Activated naive CD8-positive, alpha-beta T cell treated with anti-CD3 and anti-CD28 coated beads, Interleukin-2, amount 10 ng/mL, durations not matched to agents 7 days and 5 days (primary cell): Measurements from ENCODE around the gene LAMC1. TPM values are rescaled to one million over a fixed set of nuclear protein-coding genes. Genes with fewer than 3 reads are reported as not detected.
"Not testable (repeated sequence)": the region's sequence is repeated elsewhere in the genome, so short reads cannot be mapped to it uniquely, and the experiment has no call there.

Source experiments
- ATAC-seq: fragments of 150-1000 bp; cut with Tn5 transposase; one replicate; pipeline ENCODE4 v1.10.0; 2021; ENCODE audit warnings: low read depth, moderate library complexity
- POLR2A ChIA-PET: fragments of 350-600 bp; sonication (Branson Sonifier 250); formaldehyde crosslinking; loops from one replicate; lab custom pipeline; 2021; ENCODE audit warnings: antibody characterized with exemption; lab: Charles Lee
- DNase-seq: peaks from one replicate; pipeline ENCODE4 v3.0.0; 2021
- H3K27ac Mint-ChIP-seq: one replicate; pipeline ENCODE4 v1.8.0; 2022; ENCODE audit warnings: mild to moderate bottlenecking, mixed read lengths
- H3K27me3 Mint-ChIP-seq: one replicate; pipeline ENCODE4 v1.8.0; 2022; ENCODE audit warnings: mild to moderate bottlenecking, moderate library complexity, mixed read lengths
- H3K36me3 Mint-ChIP-seq: one replicate; pipeline ENCODE4 v1.8.0; 2021; ENCODE audit warnings: mild to moderate bottlenecking, mixed read lengths
- H3K4me1 Mint-ChIP-seq: one replicate; pipeline ENCODE4 v1.8.0; 2021; ENCODE audit warnings: mixed read lengths
- H3K4me3 Mint-ChIP-seq: one replicate; pipeline ENCODE4 v1.8.0; 2022; ENCODE audit warnings: mild to moderate bottlenecking, moderate library complexity, mixed read lengths
- H3K9me3 Mint-ChIP-seq: one replicate; pipeline ENCODE4 v1.8.0; 2021; ENCODE audit warnings: mixed read lengths
- total RNA-seq, 2 experiments: library from RNA; stranded (reverse); gene quantifications; one replicate each; pipeline ENCODE4 v1.2.3, GENCODE V29; 2021

Gene LAMC1
- total RNA-seq, 2 experiments from 2014 or later: 0.17 to 0.97 TPM

DNA sequence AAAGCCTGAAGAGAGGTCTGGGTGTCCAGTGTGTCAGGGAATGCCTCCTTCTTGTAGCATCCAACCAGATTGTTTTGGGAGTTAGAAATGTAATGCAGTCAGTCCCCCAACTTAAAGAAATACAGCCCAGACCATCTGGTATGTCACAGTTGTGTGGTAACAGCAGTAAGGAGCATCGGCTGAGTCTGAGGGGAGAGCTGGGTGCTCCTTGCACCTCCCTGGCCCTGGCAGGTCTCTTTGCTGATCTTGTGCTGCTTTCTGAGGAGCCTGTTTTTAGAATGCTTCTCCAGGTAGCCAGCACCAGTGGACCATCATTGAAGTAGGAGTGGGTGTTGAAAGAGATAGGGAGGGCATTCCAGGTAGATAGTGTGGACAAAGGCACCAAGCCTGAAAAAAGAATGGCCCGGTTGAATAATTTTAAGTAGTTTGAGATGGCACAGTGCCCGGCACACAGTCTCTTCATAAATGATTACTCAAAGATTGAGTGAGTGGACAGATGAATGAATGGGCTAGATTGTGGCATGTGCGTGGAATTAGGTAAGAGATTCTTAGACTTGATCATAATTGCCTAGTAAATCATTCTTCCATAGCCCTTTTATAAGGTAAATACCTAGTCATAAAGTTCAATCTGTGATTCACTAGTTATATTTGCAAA is 46.5 kb downstream of the LAMC1 start:
- POLR2A ChIA-PET: no interaction called here
- Mint-ChIP-seq H3K9me3 (no peaks in the 10 kb centered on the region), H3K4me3 (no peak overlapping the region), H3K27me3 (peaks cover 19% of the 10 kb centered on the region), H3K27ac (no peak overlapping the region), H3K4me1 (peaks cover 5% of the 10 kb centered on the region), H3K36me3 (no peaks in the 10 kb centered on the region)
- ATAC-seq (no peak), DNase-seq (no peak)

DNA sequence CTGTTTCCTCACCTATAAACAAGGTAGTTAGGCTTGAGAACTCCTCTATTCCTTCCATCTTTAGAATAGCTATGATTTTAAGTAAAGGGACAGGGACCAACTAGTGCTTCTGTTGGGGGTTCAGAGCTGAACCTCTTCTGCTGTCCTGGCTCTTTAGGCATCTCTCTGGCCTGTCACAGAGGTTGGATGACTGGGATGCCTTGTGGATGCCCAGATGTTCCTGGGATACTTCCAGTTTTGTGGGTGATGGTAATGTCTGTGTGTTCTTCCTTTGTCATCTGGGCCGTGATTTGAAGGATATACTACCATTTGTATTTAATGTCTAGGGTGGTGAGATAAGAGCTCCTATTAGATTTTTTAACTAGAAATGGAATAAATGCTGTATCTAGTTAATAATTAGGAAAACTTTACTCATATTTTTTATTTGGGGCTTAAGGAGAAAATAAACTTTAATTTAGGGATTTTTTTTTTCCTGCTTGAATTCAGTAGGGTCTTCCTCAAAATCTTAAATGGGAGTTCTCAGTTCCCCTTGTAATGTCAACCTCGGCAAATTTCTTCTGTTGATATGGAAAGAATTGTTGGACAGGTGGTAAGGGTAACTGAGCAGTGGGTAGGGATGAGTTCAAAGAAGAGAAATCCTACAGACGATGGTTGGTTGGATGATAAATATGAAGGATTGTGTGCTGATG is 47.2 kb downstream of the LAMC1 start:
- peaks cover 19% of the 10 kb centered on the region for H3K27me3 Mint-ChIP-seq
- H3K36me3 Mint-ChIP-seq: no peaks in the 10 kb centered on the region
- no peak overlapping the region for H3K4me3 Mint-ChIP-seq
- H3K27ac Mint-ChIP-seq: no peak overlapping the region
- ATAC-seq (no peak), DNase-seq (no peak)
- H3K9me3 Mint-ChIP-seq: no peaks in the 10 kb centered on the region
- POLR2A ChIA-PET: no interaction called here
- H3K4me1 Mint-ChIP-seq: peaks cover 5% of the 10 kb centered on the region

DNA sequence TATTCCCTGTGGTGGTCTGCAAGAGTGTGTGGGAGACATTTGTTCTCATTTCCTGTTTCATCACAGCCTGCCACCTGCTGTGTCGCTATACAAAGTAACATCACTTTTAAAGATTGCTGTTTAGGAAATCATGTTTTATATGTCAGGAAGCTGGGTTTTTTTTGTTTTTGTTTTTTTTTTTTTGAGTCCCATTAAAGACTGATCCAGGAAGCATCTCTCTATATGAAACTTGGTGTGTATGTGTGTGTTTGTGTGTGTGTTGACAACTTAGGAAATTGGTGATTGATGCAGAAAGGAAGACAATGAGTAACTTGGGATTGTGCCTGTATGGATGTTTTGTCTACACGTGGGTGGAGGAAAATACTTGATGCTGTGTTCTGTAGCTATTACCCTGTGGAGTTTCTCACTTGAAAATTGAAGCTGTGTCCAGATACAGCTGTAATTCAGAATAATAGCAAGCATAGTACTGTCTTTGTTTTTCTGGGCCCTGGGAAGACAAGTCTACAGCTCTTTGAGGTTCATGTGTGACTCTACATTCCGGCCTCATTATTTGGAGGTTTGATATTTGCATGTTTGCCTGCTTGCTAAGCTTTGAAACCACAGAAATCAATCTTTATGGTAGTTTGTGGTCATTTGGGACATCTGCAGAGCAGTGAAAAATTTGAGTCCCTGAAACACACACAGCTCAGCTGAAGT is 47.9 kb downstream of the LAMC1 start:
- Mint-ChIP-seq H3K4me3 (no peak overlapping the region), H3K27ac (no peak overlapping the region), H3K36me3 (no peaks in the 10 kb centered on the region), H3K4me1 (peaks cover 5% of the 10 kb centered on the region), H3K27me3 (peaks cover 24% of the 10 kb centered on the region), H3K9me3 (no peaks in the 10 kb centered on the region)
- DNase-seq: no peak
- POLR2A ChIA-PET: no interaction called here
- no peak for ATAC-seq

DNA sequence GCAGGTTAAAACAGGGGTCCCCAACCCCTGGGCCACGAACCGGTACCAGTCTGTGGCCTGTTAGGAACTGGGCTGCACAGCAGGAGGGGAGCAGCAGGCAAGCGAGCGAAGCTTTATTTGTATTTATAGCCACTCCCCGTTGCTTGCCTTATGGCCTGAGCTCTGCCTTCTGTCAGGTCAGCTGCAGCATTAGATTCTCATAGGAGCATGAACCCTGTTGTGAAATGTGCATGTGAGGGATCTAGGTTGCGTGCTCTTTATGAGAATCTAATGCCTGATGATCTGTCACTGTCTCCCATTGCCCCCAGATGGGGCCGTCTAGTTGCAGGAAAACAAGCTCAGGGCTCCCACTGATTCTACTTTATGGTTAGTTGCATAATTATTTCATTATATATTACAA is 49.4 kb downstream of the LAMC1 start:
- H3K4me3 Mint-ChIP-seq, H3K4me1 Mint-ChIP-seq, ATAC-seq, POLR2A ChIA-PET, DNase-seq, H3K9me3 Mint-ChIP-seq, H3K36me3 Mint-ChIP-seq, H3K27ac Mint-ChIP-seq: not testable (repeated sequence)
- H3K27me3 Mint-ChIP-seq: peaks cover 30% of the 10 kb centered on the region

DNA sequence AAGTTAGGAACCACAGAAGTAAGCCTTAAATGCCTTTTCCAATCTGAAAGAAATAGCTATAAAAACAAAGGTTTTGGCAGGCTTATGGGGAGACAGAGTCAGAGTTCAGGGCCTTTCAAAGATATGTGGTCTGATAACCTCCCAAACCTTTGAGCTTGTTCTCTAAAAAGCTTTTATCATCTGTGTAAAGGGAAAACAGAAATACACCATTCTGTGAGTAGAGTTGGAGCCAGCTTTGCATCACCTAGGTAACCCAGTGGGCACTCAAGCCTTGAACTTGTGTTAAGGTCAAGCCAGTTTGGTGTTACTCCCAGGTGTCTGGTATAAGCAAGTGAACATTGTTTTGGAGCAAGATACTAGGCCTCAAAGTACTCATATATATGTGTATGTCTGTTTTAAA is 50.1 kb downstream of the LAMC1 start:
- ATAC-seq: no peak
- POLR2A ChIA-PET: no interaction called here
- Mint-ChIP-seq H3K36me3 (no peaks in the 10 kb centered on the region), H3K4me3 (no peak overlapping the region), H3K9me3 (no peaks in the 10 kb centered on the region), H3K4me1 (peaks cover 5% of the 10 kb centered on the region), H3K27me3 (peaks cover 30% of the 10 kb centered on the region), H3K27ac (no peak overlapping the region)
- no peak for DNase-seq

DNA sequence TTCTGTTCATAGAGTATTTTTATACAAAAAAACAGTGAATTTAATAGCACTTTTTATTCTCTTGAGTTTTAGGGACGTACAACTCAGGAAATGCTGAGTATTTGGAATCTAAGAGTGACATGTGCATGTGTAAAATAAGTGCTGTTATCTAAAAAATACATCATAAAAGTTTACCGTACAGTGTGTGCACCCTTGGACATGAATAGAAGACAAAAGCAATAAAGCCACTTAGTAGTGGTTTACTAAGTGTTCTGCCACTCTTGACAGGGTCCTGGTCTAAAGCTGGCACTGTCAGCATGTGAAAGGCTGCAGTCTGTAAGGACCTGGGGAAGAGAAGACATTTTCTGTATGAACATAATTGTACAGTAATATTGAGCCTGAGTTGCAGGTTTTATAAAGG is 51.0 kb downstream of the LAMC1 start:
- DNase-seq: no peak
- POLR2A ChIA-PET: no interaction called here
- Mint-ChIP-seq H3K27ac (no peak overlapping the region), H3K36me3 (no peaks in the 10 kb centered on the region), H3K9me3 (no peaks in the 10 kb centered on the region), H3K4me3 (no peak overlapping the region), H3K4me1 (peaks cover 5% of the 10 kb centered on the region), H3K27me3 (peaks cover 33% of the 10 kb centered on the region)
- no peak for ATAC-seq

DNA sequence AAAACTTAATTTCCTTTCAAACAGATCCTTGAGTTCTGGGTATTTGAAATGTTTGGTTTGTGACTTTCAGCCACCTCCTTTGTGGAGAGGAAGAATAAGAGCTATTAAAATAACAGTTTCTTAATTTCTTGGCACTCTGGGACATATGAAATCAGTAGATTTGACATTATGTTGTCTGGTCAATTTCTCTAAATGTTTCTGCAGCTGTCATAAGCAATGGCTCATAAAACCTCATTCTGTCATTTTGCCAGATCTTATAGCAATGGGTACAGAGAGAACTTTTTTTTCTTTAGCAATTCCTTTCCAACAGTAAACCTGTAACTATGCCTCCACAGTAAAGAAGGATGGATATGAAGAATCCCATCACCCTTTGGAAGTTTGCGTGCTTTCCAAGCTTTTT is 52.6 kb downstream of the LAMC1 start:
- POLR2A ChIA-PET: no interaction called here
- ATAC-seq: no peak
- Mint-ChIP-seq H3K27me3 (peaks cover 25% of the 10 kb centered on the region), H3K4me1 (peaks cover 3% of the 10 kb centered on the region), H3K4me3 (no peak overlapping the region), H3K36me3 (no peaks in the 10 kb centered on the region), H3K27ac (no peak overlapping the region), H3K9me3 (no peaks in the 10 kb centered on the region)
- no peak for DNase-seq

DNA sequence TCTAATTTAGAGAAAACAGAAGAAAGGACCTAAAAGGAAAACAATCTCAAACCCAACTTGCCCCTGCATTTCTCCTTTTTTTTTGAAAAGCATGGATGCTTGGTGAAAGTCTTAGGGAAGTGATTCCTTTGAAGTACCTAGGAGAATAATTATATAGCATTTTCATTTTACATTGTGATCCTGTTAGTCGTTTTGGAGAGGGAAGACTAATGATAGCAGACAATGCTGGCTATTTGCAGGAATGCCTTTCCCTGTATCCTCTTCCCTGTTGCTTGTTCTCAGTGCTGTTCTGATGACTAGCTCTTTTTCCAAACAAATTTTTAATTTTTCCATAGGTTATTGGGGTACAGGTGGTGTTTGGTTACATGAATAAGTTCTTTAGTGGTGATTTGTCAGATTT is 53.9 kb downstream of the LAMC1 start:
- no peak overlapping the region for H3K4me3 Mint-ChIP-seq
- H3K9me3 Mint-ChIP-seq: no peaks in the 10 kb centered on the region
- POLR2A ChIA-PET: no interaction called here
- H3K36me3 Mint-ChIP-seq: no peaks in the 10 kb centered on the region
- DNase-seq (no peak), ATAC-seq (no peak)
- no peaks in the 10 kb centered on the region for H3K4me1 Mint-ChIP-seq
- peaks cover 25% of the 10 kb centered on the region for H3K27me3 Mint-ChIP-seq
- H3K27ac Mint-ChIP-seq: no peak overlapping the region

DNA sequence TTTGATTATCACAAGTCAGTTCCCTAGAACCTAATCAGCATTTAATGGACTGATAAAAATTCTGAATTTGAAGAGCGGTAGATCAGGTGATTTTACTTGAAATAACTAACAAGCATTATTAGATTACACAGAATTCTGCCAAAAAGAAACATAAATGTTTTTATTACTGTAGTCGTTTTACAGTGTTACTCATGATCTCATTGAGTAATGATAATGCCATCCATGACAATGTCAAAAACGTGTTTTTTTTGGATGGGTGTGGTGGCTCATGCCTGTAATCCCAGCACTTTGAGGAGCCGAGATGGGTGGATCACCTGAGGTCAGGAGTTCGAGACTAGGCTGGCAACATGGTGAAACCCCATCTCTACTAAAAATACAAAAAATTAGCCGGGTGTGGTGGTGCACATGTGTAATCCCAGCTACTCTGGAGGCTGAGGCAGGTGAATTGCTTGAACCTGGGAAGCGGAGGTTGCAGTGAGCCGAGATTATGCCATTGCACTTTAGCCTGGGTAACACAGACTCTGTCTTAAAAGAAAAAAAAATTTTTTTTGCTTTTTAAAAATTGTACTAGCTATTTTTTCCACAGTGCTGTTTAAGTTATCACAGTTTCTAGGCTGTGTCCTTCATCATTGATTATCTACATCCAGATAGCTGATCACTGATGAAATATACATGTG is 56.6 kb downstream of the LAMC1 start:
- POLR2A ChIA-PET: no interaction called here
- Mint-ChIP-seq H3K4me1 (no peaks in the 10 kb centered on the region), H3K9me3 (no peaks in the 10 kb centered on the region), H3K27ac (no peak overlapping the region), H3K36me3 (no peaks in the 10 kb centered on the region), H3K27me3 (peaks cover 18% of the 10 kb centered on the region), H3K4me3 (no peak overlapping the region)
- DNase-seq: no peak
- ATAC-seq: no peak

DNA sequence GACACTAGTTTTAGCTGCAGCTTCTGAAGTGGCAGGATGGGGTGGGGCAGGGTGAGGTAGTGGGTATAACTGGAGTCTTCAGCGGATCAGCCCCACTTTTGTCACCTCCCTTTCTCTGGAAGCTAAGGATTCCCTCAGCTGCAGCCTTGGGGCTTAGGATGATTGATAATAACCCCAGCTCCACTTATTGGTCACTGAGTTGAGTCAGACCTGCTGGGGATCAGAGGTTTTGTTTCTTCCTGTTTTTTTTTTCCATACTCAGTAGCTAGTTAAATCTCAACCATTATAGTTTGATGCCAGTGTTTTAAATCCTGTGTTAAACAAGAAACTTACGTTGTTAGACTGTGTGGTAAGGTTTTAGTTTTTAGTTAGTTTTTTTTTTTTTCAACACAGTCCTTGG is 57.2 kb downstream of the LAMC1 start:
- H3K9me3 Mint-ChIP-seq: no peaks in the 10 kb centered on the region
- POLR2A ChIA-PET: no interaction called here
- DNase-seq (no peak), ATAC-seq (no peak)
- H3K36me3 Mint-ChIP-seq: no peaks in the 10 kb centered on the region
- peaks cover 18% of the 10 kb centered on the region for H3K27me3 Mint-ChIP-seq
- no peak overlapping the region for H3K27ac Mint-ChIP-seq
- H3K4me3 Mint-ChIP-seq: no peak overlapping the region
- no peaks in the 10 kb centered on the region for H3K4me1 Mint-ChIP-seq

DNA sequence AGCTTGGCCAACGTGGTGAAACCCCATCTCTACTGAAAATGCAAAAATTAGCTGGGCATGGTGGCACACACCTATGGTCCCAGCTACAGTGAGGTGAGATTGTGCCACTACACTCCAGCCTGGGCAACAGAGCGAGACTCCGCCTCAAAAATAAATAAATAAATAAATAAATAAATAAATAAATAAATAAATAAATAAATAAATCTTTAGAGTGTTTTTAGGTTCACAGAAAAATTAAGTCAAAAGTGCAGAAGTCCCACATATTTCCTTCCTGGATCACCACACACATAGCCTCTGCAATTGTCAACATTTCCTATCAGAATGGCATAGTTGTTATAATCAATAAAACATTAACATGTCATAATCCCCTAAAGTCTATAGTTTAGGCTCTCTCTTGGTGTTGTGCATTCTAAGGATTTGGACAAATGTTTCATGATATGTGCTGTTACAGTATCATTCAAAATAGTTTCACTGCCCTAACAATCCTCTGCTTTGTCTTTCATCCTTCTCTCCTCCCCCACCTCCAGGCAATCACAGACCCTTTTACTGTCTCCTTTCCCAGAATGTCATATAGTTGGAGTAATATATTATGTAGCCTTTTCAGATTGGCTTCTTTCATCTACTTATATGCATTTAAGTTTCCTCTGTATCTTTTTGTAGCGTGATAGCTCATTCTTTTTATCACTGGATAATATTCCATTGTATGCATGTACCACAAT is 58.3 kb downstream of the LAMC1 start:
- DNase-seq (no peak), ATAC-seq (no peak)
- Mint-ChIP-seq H3K4me3 (no peak overlapping the region), H3K27me3 (peaks cover 11% of the 10 kb centered on the region), H3K9me3 (no peaks in the 10 kb centered on the region), H3K4me1 (no peaks in the 10 kb centered on the region), H3K27ac (no peak overlapping the region), H3K36me3 (no peaks in the 10 kb centered on the region)
- POLR2A ChIA-PET: no interaction called here

DNA sequence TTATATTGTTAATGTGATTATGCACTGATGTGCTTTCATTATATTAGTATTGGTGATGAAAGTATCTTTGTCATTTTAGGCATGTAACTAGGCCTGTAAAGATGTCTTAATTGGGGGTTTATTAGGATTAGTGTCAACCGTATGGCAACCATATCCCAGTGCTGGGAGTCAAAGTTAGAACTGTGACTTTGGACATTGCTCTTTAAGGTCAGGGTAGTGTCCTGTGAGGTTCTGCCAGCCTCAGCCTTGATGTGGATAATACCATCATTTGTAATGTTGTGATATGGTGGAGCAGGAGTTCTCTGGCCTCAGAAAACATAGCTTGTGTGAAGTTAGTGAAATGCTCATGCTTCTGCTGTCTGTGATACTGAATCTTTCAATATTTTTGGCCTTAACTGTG is 59.4 kb downstream of the LAMC1 start:
- no peaks in the 10 kb centered on the region for H3K9me3 Mint-ChIP-seq

DNA sequence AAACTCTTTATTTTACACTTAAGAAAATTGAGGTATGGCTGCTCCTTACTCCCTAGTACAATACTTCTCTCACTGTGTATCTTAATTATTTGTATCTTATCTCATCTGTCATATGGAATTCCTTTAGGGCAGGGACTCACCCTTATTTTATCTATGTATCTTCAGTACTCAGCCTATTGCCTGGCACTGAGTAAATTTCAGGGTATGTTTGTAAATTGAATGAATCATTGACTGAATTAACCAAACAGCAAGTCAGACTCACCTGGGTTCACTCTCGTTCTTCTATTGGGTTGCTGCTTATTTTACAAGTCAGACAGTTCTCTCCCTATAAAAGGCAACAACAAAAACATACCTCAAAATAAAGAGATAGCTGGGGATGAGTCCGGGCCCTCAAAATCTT is 63.8 kb downstream of the LAMC1 start:
- Mint-ChIP-seq H3K27ac (no peak overlapping the region), H3K4me1 (no peaks in the 10 kb centered on the region), H3K9me3 (no peaks in the 10 kb centered on the region), H3K36me3 (no peaks in the 10 kb centered on the region), H3K4me3 (no peak overlapping the region), H3K27me3 (peaks cover 9% of the 10 kb centered on the region)
- POLR2A ChIA-PET: no interaction called here
- DNase-seq (no peak), ATAC-seq (no peak)

More for the DNA sequence above, 59.4 kb downstream of the LAMC1 start:
- Mint-ChIP-seq H3K27me3 (peaks cover 9% of the 10 kb centered on the region), H3K4me3 (no peak overlapping the region), H3K4me1 (no peaks in the 10 kb centered on the region), H3K36me3 (no peaks in the 10 kb centered on the region), H3K27ac (no peak overlapping the region)
- no peak for DNase-seq
- POLR2A ChIA-PET: no interaction called here
- ATAC-seq: no peak
